Measurements from ENCODE around the gene STMND1. TPM values are rescaled to one million over a fixed set of nuclear protein-coding genes. Genes with fewer than 3 reads are reported as not detected.

Gene STMND1
- total and polyA plus RNA-seq, 2 of the 8 experiments (the other 6 are each of a cell fraction or from before 2014, with no cell fraction given): not detected

- TF ChIP-seq ATF2 (IDR thresholded peaks at IDR 0.05; ENCODE audit: low read length) (no peak), KDM5A (IDR thresholded peaks at IDR 0.05; ENCODE audit: low read length) (no peak), POLR2A (IDR thresholded peaks at IDR 0.05; ENCODE audit: control extremely low read depth in 1 of 2, low read depth in 2 of 2, low read length in 2 of 2) (no peak), HDAC6 (IDR thresholded peaks at IDR 0.05; ENCODE audit: low read depth, low read length) (no peak), BRCA1 (IDR thresholded peaks at IDR 0.05; ENCODE audit: low read depth, low read length) (no peak), PHF8 (conservative IDR thresholded peaks at IDR 0.05; ENCODE audit: low read depth, low read length) (no peak), SP4 (IDR thresholded peaks at IDR 0.05; ENCODE audit: low read length) (no peak), TBP (IDR thresholded peaks at IDR 0.05; ENCODE audit: low read depth, low read length) (no peak), BCL11A (IDR thresholded peaks at IDR 0.05; ENCODE audit: low read depth in 2 of 2, low read length in 2 of 2) (no peak), TAF7 (optimal IDR thresholded peaks at IDR 0.05; ENCODE audit: borderline replicate concordance, low read depth, low read length) (no peak)
Measured at GRCh38 chr6:17178754-17179529, 77.1 kb downstream of the STMND1 start (continued).

Measured in H1 (cell line).